OCI-LY1 (cell line): ENCODE data around the gene CD74.

ENCODE experiments used
- H2AFZ ChIP-seq: fragments of 200-600 bp; sonication (generic), shearing (Covaris generic); 2 replicates; pipeline ENCODE4 v1.6.0; 2014; ENCODE audit warnings: antibody characterized with exemption, mild to moderate bottlenecking, low read length
- H3F3A ChIP-seq: fragments of 200-600 bp; sonication (generic), shearing (Covaris generic); 2 replicates; pipeline ENCODE4 v1.6.0; 2014; ENCODE audit warnings: mild to moderate bottlenecking, antibody characterized with exemption, low read length, moderate library complexity; ENCODE audit not compliant: insufficient read depth
- H3K27ac ChIP-seq: fragments of 200-600 bp; sonication (generic); 2 replicates; pipeline ENCODE4 v1.5.1; 2014; ENCODE audit warnings: low read length, mixed run types, mild to moderate bottlenecking, low read depth; ENCODE audit not compliant: poor library complexity, severe bottlenecking
- H3K27me3 ChIP-seq: fragments of 200-600 bp; sonication (generic); 2 replicates; pipeline ENCODE4 v1.6.0; 2014; ENCODE audit warnings: antibody characterized with exemption, mild to moderate bottlenecking, low read length, moderate library complexity; ENCODE audit not compliant: insufficient read depth
- H3K36me3 ChIP-seq: fragments of 200-600 bp; sonication (generic); 2 replicates; pipeline ENCODE4 v1.6.1; 2014; ENCODE audit warnings: mild to moderate bottlenecking, antibody characterized with exemption, low read length, moderate library complexity, mixed read lengths; ENCODE audit not compliant: insufficient read depth
- H3K4me1 ChIP-seq: fragments of 200-600 bp; sonication (generic); 2 replicates; pipeline ENCODE4 v1.5.1; 2014; ENCODE audit warnings: mild to moderate bottlenecking, low read length, moderate library complexity; ENCODE audit not compliant: insufficient read depth, severe bottlenecking
- H3K4me2 ChIP-seq: fragments of 200-600 bp; sonication (generic), shearing (Covaris generic); 2 replicates; pipeline ENCODE4 v1.6.1; 2014; ENCODE audit warnings: low read length
- H3K4me3 ChIP-seq: fragments of 200-600 bp; sonication (generic); 2 replicates; pipeline ENCODE4 v1.5.1; 2014; ENCODE audit warnings: low read length, low read depth, mild to moderate bottlenecking, mixed read lengths; ENCODE audit not compliant: poor library complexity, severe bottlenecking
- H3K79me2 ChIP-seq: fragments of 200-600 bp; shearing (Covaris generic); 2 replicates; pipeline ENCODE4 v1.6.1; 2016; ENCODE audit warnings: mixed run types, low read length, mixed read lengths; ENCODE audit not compliant: insufficient read depth
- H3K9ac ChIP-seq: fragments of 200-600 bp; sonication (generic), shearing (Covaris generic); 2 replicates; pipeline ENCODE4 v1.6.1; 2014; ENCODE audit warnings: mild to moderate bottlenecking, low read length, mixed read lengths
- H3K9me2 ChIP-seq: fragments of 200-600 bp; sonication (generic), shearing (Covaris generic); 2 replicates; pipeline ENCODE4 v1.6.1; 2014; ENCODE audit warnings: low read depth, mild to moderate bottlenecking, low read length, mixed read lengths
- H3K9me3 ChIP-seq: fragments of 200-600 bp; shearing (Covaris generic); 2 replicates; pipeline ENCODE4 v1.6.1; 2014; ENCODE audit warnings: low read length, mixed read lengths
- H4K20me1 ChIP-seq: fragments of 200-600 bp; sonication (generic), shearing (Covaris generic); 2 replicates; pipeline ENCODE4 v1.6.0; 2016; ENCODE audit warnings: mild to moderate bottlenecking, low read length; ENCODE audit not compliant: insufficient read depth
- CTCF ChIP-seq: fragments of 200-600 bp; sonication (generic), shearing (Covaris generic); IDR thresholded peaks from 2 replicates; pipeline ENCODE4 v1.5.1; 2017; ENCODE audit warnings: mild to moderate bottlenecking, antibody characterized with exemption, low read length, moderate library complexity, mixed read lengths
- EZH2 ChIP-seq: fragments of 200-600 bp; sonication (generic), shearing (Covaris generic); IDR thresholded peaks from 2 replicates; pipeline ENCODE4 v1.8.0; 2017; ENCODE audit warnings: borderline replicate concordance, mixed run types, mild to moderate bottlenecking, antibody characterized with exemption, low read length, moderate library complexity, mixed read lengths

CD74 gene

GRCh38 chr5:150431048-150431447 is 18.3 kb upstream of the CD74 start:
- H3K36me3 ChIP-seq, result no peaks in the 10 kb centered on the region
- H3K4me3 ChIP-seq, result no peak overlapping the region
- H3K4me1 ChIP-seq, result no peaks in the 10 kb centered on the region
- H3K9me3 ChIP-seq, result no peaks in the 10 kb centered on the region
- H3K79me2 ChIP-seq, result no peaks in the 10 kb centered on the region
- H3K9ac ChIP-seq, result no peak overlapping the region
- H3K27me3 ChIP-seq, result no peaks in the 10 kb centered on the region
- no peaks in the 10 kb centered on the region for H3F3A ChIP-seq
- no peak overlapping the region for H2AFZ ChIP-seq
- no peaks in the 10 kb centered on the region for H4K20me1 ChIP-seq
- no peak for TF ChIP-seq CTCF
- no peak for TF ChIP-seq EZH2
- H3K27ac ChIP-seq, result no peak overlapping the region
- no peak overlapping the region for H3K4me2 ChIP-seq
- H3K9me2 ChIP-seq, result no peaks in the 10 kb centered on the region

- Histone ChIP-seq H3K27ac (no peak overlapping the region), H3K4me1 (no peaks in the 10 kb centered on the region)
These were observed 16.7 kb upstream of the CD74 start for GRCh38 chr5:150429410-150429873.

GRCh38 chr5:150428978-150429377 is 16.3 kb upstream of the CD74 start:
- H3K4me3 ChIP-seq, result no peak overlapping the region
- no peak overlapping the region for H3K9ac ChIP-seq
- H3F3A ChIP-seq, result no peaks in the 10 kb centered on the region
- H3K79me2 ChIP-seq, result no peaks in the 10 kb centered on the region
- H3K4me2 ChIP-seq, result no peak overlapping the region
- H3K9me2 ChIP-seq, result no peaks in the 10 kb centered on the region
- H3K9me3 ChIP-seq, result no peaks in the 10 kb centered on the region
- no peaks in the 10 kb centered on the region for H3K36me3 ChIP-seq
- H3K27me3 ChIP-seq, result no peaks in the 10 kb centered on the region
- no peaks in the 10 kb centered on the region for H3K4me1 ChIP-seq
- H2AFZ ChIP-seq, result no peak overlapping the region
- no peak overlapping the region for H3K27ac ChIP-seq
- TF ChIP-seq CTCF (no peak), EZH2 (no peak)
- no peaks in the 10 kb centered on the region for H4K20me1 ChIP-seq

More at GRCh38 chr5:150429410-150429873, 16.7 kb upstream of the CD74 start:
- TF ChIP-seq CTCF, result no peak
- no peak for TF ChIP-seq EZH2
- Histone ChIP-seq H3K4me2 (no peak overlapping the region), H3K9me2 (no peaks in the 10 kb centered on the region), H3K9me3 (no peaks in the 10 kb centered on the region), H3K9ac (no peak overlapping the region), H3K79me2 (no peaks in the 10 kb centered on the region), H3K4me3 (no peak overlapping the region), H3K27me3 (no peaks in the 10 kb centered on the region), H2AFZ (no peak overlapping the region), H3F3A (no peaks in the 10 kb centered on the region), H3K36me3 (no peaks in the 10 kb centered on the region), H4K20me1 (no peaks in the 10 kb centered on the region)
